PC-9 (cell line): ENCODE results near the gene ZNF608.

ENCODE experiments used
- EZH2 ChIP-seq: fragments of 200-600 bp; sonication (generic); IDR thresholded peaks from 2 replicates; pipeline ENCODE4 v1.8.0; 2017; ENCODE audit warnings: antibody characterized with exemption, low read depth
- TF ChIP-seq, protein P1 (sequence below): fragments of 200-600 bp; sonication (generic); conservative IDR thresholded peaks from 2 replicates; pipeline ENCODE4 v1.6.1; 2017; ENCODE audit warnings: mixed run types, antibody characterized with exemption, mild to moderate bottlenecking, moderate library complexity

DNA sequence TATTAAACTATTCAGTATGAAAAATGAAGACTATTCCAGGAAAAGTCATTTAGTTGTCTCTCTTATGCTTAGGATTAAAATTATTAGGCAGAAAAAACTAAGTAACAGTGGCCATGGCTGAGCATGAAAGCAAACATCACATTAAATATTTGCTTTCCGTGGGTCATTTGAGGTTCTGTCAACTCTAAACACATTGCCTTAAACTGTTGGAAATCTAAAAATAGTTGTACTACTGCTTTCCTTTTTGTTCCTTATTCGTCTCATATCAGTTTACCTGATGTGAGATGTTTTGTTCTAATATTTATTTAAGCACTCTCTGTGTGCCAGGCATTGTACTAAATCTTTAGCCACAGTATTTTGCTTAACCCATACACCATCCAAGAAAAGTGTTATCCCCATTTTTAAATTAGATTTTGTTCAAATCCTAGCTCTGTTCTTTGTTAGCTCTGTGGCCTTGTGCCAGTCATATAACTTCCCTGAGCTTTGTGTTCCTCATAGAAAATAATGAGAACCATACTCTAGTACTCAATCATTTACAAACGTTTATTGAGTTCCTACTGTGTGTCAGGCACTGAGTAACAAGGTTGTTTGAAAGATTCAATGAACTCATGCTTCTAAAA lies 18.7 kb upstream of the ZNF608 start:
- no peak for TF ChIP-seq EZH2
- TF ChIP-seq, protein P1, sequence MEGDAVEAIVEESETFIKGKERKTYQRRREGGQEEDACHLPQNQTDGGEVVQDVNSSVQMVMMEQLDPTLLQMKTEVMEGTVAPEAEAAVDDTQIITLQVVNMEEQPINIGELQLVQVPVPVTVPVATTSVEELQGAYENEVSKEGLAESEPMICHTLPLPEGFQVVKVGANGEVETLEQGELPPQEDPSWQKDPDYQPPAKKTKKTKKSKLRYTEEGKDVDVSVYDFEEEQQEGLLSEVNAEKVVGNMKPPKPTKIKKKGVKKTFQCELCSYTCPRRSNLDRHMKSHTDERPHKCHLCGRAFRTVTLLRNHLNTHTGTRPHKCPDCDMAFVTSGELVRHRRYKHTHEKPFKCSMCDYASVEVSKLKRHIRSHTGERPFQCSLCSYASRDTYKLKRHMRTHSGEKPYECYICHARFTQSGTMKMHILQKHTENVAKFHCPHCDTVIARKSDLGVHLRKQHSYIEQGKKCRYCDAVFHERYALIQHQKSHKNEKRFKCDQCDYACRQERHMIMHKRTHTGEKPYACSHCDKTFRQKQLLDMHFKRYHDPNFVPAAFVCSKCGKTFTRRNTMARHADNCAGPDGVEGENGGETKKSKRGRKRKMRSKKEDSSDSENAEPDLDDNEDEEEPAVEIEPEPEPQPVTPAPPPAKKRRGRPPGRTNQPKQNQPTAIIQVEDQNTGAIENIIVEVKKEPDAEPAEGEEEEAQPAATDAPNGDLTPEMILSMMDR, result no peak
